WTC11 (cell line): Measurements from ENCODE around the gene SPACDR. TPM values are rescaled to one million over a fixed set of nuclear protein-coding genes. Genes with fewer than 3 reads are reported as not detected.
A peak's percentile ranks its signal among the peaks of the same experiment; 100 is the strongest.

Experiments used
- ATAC-seq: fragments of 200-7000 bp; cut with Tn5 transposase; 2 replicates; pipeline ENCODE4 v1.10.0; 2021; ENCODE audit warnings: mild to moderate bottlenecking, moderate library complexity
- Bru-seq: library from RNA; stranded (reverse); fragments of 400-500 nt; gene quantifications from one replicate; lab custom pipeline; 2021; lab: Mats Ljungman, UMichigan
- CTCF ChIA-PET: fragments of 300-600 bp; sonication (Branson Sonifier 250); formaldehyde crosslinking; loops from one replicate; lab custom pipeline; 2021; ENCODE audit warnings: antibody characterized with exemption; lab: Charles Lee
- POLR2A ChIA-PET: fragments of 350-600 bp; sonication (Branson Sonifier 250); formaldehyde crosslinking; loops from one replicate; lab custom pipeline; 2021; ENCODE audit warnings: antibody characterized with exemption; lab: Charles Lee
- DNase-seq: peaks from one replicate; pipeline ENCODE4 v3.0.0; 2021; ENCODE audit warnings: low spot score
- H3K27ac Mint-ChIP-seq: 2 replicates; pipeline ENCODE4 v1.8.0; 2021; ENCODE audit warnings: mixed read lengths
- H3K27me3 Mint-ChIP-seq: 2 replicates; pipeline ENCODE4 v1.8.0; 2021; ENCODE audit warnings: low read depth, mild to moderate bottlenecking, moderate library complexity, mixed read lengths
- H3K36me3 Mint-ChIP-seq: 2 replicates; pipeline ENCODE4 v1.8.0; 2021; ENCODE audit warnings: mixed read lengths
- H3K4me1 Mint-ChIP-seq: 2 replicates; pipeline ENCODE4 v1.8.0; 2022; ENCODE audit warnings: mixed read lengths
- H3K4me3 Mint-ChIP-seq: 2 replicates; pipeline ENCODE4 v1.8.0; 2021; ENCODE audit warnings: mild to moderate bottlenecking, moderate library complexity, mixed read lengths
- H3K9me3 Mint-ChIP-seq: 2 replicates; pipeline ENCODE4 v1.8.0; 2021; ENCODE audit warnings: mixed read lengths
- AR ChIP-seq: fragments of 250-450 bp; sonication (Bioruptor Pico); IDR thresholded peaks from 2 replicates; pipeline ENCODE4 v1.9.0; 2021; ENCODE audit warnings: mild to moderate bottlenecking
- ATF1 ChIP-seq: sonication (generic); formaldehyde crosslinking; IDR thresholded peaks from 2 replicates; pipeline ENCODE4 v1.8.1; 2023; ENCODE audit warnings: mild to moderate bottlenecking, moderate library complexity, missing genetic modification reagents
- CREM ChIP-seq: sonication (generic); formaldehyde crosslinking; IDR thresholded peaks from 2 replicates; pipeline ENCODE4 v1.8.1; 2022; ENCODE audit warnings: mild to moderate bottlenecking, missing genetic modification reagents, moderate library complexity
- ELF4 ChIP-seq: sonication (generic); formaldehyde crosslinking; IDR thresholded peaks from 2 replicates; pipeline ENCODE4 v1.8.1; 2022; ENCODE audit warnings: low read depth, mild to moderate bottlenecking, moderate library complexity, missing genetic modification reagents
- ETV6 ChIP-seq: sonication (generic); formaldehyde crosslinking; IDR thresholded peaks from 2 replicates; pipeline ENCODE4 v1.8.1; 2022; ENCODE audit warnings: mild to moderate bottlenecking, missing genetic modification reagents
- FOXP1 ChIP-seq: sonication (generic); formaldehyde crosslinking; IDR thresholded peaks from 2 replicates; pipeline ENCODE4 v1.8.0; 2022; ENCODE audit warnings: missing genetic modification reagents, mild to moderate bottlenecking, moderate library complexity, borderline replicate concordance
- HMGA2 ChIP-seq: fragments of 250-450 bp; sonication (Bioruptor Pico); IDR thresholded peaks from 2 replicates; pipeline ENCODE4 v1.4.0; 2021; ENCODE audit warnings: mild to moderate bottlenecking, moderate library complexity
- JAZF1 ChIP-seq: fragments of 250-450 bp; sonication (Bioruptor Pico); IDR thresholded peaks from 2 replicates; pipeline ENCODE4 v1.9.0; 2021; ENCODE audit warnings: moderate library complexity, mild to moderate bottlenecking, inconsistent platforms
- RELA ChIP-seq: sonication (generic); formaldehyde crosslinking; IDR thresholded peaks from 2 replicates; pipeline ENCODE4 v1.8.1; 2022; ENCODE audit warnings: missing genetic modification reagents, mild to moderate bottlenecking, borderline replicate concordance
- SMAD3 ChIP-seq: sonication (generic); formaldehyde crosslinking; IDR thresholded peaks from 2 replicates; pipeline ENCODE4 v1.8.0; 2022; ENCODE audit warnings: missing genetic modification reagents, mild to moderate bottlenecking, borderline replicate concordance
- SMAD4 ChIP-seq: sonication (generic); formaldehyde crosslinking; IDR thresholded peaks from 2 replicates; pipeline ENCODE4 v1.8.0; 2022; ENCODE audit warnings: mild to moderate bottlenecking, missing genetic modification reagents
- SOX15 ChIP-seq: fragments of 250-450 bp; sonication (Bioruptor Pico); IDR thresholded peaks from 2 replicates; pipeline ENCODE4 v1.9.0; 2021; ENCODE audit warnings: mild to moderate bottlenecking
- USF2 ChIP-seq: sonication (generic); formaldehyde crosslinking; IDR thresholded peaks from 2 replicates; pipeline ENCODE4 v1.8.1; 2023; ENCODE audit warnings: mild to moderate bottlenecking, missing genetic modification reagents, moderate library complexity
- ZNF138 ChIP-seq: sonication (generic); formaldehyde crosslinking; conservative IDR thresholded peaks from 2 replicates; pipeline ENCODE4 v1.8.1; 2022; ENCODE audit warnings: mild to moderate bottlenecking, moderate library complexity, missing genetic modification reagents
- ZNF263 ChIP-seq: sonication (generic); formaldehyde crosslinking; IDR thresholded peaks from 2 replicates; pipeline ENCODE4 v1.8.1; 2022; ENCODE audit warnings: low read depth, mild to moderate bottlenecking, moderate library complexity, missing genetic modification reagents
- ZNF317 ChIP-seq: sonication (generic); formaldehyde crosslinking; IDR thresholded peaks from 2 replicates; pipeline ENCODE4 v1.8.1; 2023; ENCODE audit warnings: low read depth, mild to moderate bottlenecking, moderate library complexity, missing genetic modification reagents, borderline replicate concordance
- ZNF396 ChIP-seq: fragments of 250-450 bp; sonication (Bioruptor Pico); IDR thresholded peaks from 2 replicates; pipeline ENCODE4 v1.8.0; 2021; ENCODE audit warnings: mild to moderate bottlenecking, moderate library complexity, borderline replicate concordance
- ZNF423 ChIP-seq: fragments of 250-450 bp; sonication (Bioruptor Pico); IDR thresholded peaks from 2 replicates; pipeline ENCODE4 v2.1.2; 2022; ENCODE audit warnings: mild to moderate bottlenecking, moderate library complexity
- ZSCAN18 ChIP-seq: fragments of 250-450 bp; sonication (Bioruptor Pico); IDR thresholded peaks from 2 replicates; pipeline ENCODE4 v2.1.2; 2022; ENCODE audit warnings: mild to moderate bottlenecking, moderate library complexity
- long read RNA-seq, 3 experiments: library from RNA in 1 of 3; library from capped mRNA in 1 of 3; library from polyadenylated mRNA in 1 of 3; unstranded in 2 of 3; stranded (forward) in 1 of 3; transcript quantifications; one replicate each; pipeline ENCODE4 v2.0.0, GENCODE V29; 2021
- total RNA-seq: library from RNA; stranded (reverse); gene quantifications from 3 replicates; pipeline ENCODE4 v1.2.3, GENCODE V29; 2021
- TF ChIP-seq, protein P1 (sequence below): sonication (generic); formaldehyde crosslinking; IDR thresholded peaks from 2 replicates; pipeline ENCODE4 v1.8.1; 2022; ENCODE audit warnings: missing genetic modification reagents, borderline replicate concordance
- TF ChIP-seq, protein P2 (sequence below): sonication (generic); formaldehyde crosslinking; IDR thresholded peaks from 2 replicates; pipeline ENCODE4 v1.8.1; 2022; ENCODE audit warnings: low read depth, missing genetic modification reagents, borderline replicate concordance
- TF ChIP-seq, protein P3 (sequence below): fragments of 200-600 bp; IDR thresholded peaks from 2 replicates; pipeline ENCODE4 v1.8.0; 2022; ENCODE audit warnings: antibody characterized with exemption
- TF ChIP-seq, protein P4 (sequence below): sonication (generic); formaldehyde crosslinking; IDR thresholded peaks from 2 replicates; pipeline ENCODE4 v1.8.1; 2023; ENCODE audit warnings: mild to moderate bottlenecking, missing genetic modification reagents

SPACDR gene
- total RNA-seq (0.33 to 0.48 TPM (median 0.39 TPM) in 3 replicates), Bru-seq, nascent RNA (percentile 14 among the genes with signal in this experiment)
- long read RNA-seq, experiment 1, result 0 reads
- long read RNA-seq, experiment 2, result 0 reads
- long read RNA-seq, experiment 3, result 0 reads

DNA sequence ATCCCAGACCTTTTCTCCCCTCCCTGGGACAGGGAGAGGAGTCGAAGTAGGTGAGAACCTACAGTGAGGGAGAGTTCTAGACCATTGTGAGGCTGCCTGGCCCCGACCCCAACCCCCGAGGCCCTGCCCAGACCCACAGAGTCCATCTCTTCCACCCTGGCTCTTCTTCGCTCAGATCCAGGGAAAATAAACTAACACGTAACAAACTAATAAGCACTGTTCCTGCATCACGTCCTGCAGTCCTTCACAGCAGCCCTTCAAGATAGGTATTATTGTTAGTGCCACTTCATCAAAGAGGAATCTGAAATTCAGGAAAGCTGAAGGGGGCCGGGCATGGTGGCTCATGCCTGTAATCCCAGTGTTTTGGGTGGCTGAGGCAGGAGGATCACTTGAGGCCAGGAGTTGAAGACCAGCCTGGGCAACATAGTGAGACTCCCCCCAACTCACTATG is at the start of gene SPACDR:
SPACDR (minus strand) TSS at position 51 of the 451 bp plus-strand sequence. CDS start 235 bp downstream, outside the sequence.
- Mint-ChIP-seq H3K4me3 (no peak within 1 kb of the TSS), H3K27ac (peak within 1 kb of the TSS; percentile 53; the same call in 1 of the 2 replicates), H3K9me3 (no peaks in the 10 kb centered on the region), H3K36me3 (no peaks in the 10 kb centered on the region), H3K4me1 (no peaks in the 10 kb centered on the region), H3K27me3 (no peaks in the 10 kb centered on the region; the same call in none of the 2 replicates)
- ATAC-seq, result no peak
- CTCF ChIA-PET, result interaction anchor here (0.8 to 7.9 kb wide), 9 partner anchors 9 to 149 kb away, joined by 3 to 56 read pairs (median 8); partner anchors contain the start of genes AGFG2, MOSPD3 and TSC22D4
- TF ChIP-seq, protein P1, sequence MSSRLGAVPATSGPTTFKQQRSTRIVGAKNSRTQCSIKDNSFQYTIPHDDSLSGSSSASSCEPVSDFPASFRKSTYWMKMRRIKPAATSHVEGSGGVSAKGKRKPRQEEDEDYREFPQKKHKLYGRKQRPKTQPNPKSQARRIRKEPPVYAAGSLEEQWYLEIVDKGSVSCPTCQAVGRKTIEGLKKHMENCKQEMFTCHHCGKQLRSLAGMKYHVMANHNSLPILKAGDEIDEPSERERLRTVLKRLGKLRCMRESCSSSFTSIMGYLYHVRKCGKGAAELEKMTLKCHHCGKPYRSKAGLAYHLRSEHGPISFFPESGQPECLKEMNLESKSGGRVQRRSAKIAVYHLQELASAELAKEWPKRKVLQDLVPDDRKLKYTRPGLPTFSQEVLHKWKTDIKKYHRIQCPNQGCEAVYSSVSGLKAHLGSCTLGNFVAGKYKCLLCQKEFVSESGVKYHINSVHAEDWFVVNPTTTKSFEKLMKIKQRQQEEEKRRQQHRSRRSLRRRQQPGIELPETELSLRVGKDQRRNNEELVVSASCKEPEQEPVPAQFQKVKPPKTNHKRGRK (CRISPR knock-in tag), result no peak
- no peak for TF ChIP-seq ATF1 (CRISPR knock-in tag)
- no peak for TF ChIP-seq ZNF423 (CRISPR knock-in tag)
- no peak for TF ChIP-seq ZNF263
- TF ChIP-seq AR (CRISPR knock-in tag), result no peak
- TF ChIP-seq ZNF317, result no peak
- no peak for TF ChIP-seq ELF4
- TF ChIP-seq SOX15, result no peak
- no peak for TF ChIP-seq ZSCAN18 (CRISPR knock-in tag)
- no peak for TF ChIP-seq JAZF1 (CRISPR knock-in tag)
- no peak for TF ChIP-seq FOXP1 (CRISPR knock-in tag)
- no peak for TF ChIP-seq ETV6
- POLR2A ChIA-PET, result no interaction called here
- no peak for DNase-seq

GRCh38 chr7:100513212-100513810 is 49.3 kb upstream of the SPACDR start:
- no peaks in the 10 kb centered on the region for H3K9me3 Mint-ChIP-seq
- DNase-seq (no peak), ATAC-seq (no peak)
- H3K27me3 Mint-ChIP-seq, result no peaks in the 10 kb centered on the region; the same call in 1 of the 2 replicates
- H3K4me3 Mint-ChIP-seq, result no peak overlapping the region
- H3K4me1 Mint-ChIP-seq, result 0 out of 2 replicates have a peak, but pooled peaks cover 2% of the 10 kb centered on the region
- ChIA-PET CTCF (interaction anchor here (1.0 kb wide), 1 partner anchor 47 kb away, joined by 5 read pairs; no protein-coding TSS in a partner anchor), POLR2A (interaction anchor here (1.2 kb wide), 1 partner anchor 35 kb away, joined by 7 read pairs; the partner anchor contains the start of gene TSC22D4)
- no peaks in the 10 kb centered on the region for H3K36me3 Mint-ChIP-seq
- no peak overlapping the region for H3K27ac Mint-ChIP-seq
- no peak for TF ChIP-seq ZNF423 (CRISPR knock-in tag)
- TF ChIP-seq SMAD4, result no peak
- TF ChIP-seq HMGA2 (CRISPR knock-in tag), result no peak
- TF ChIP-seq RELA (CRISPR knock-in tag), result no peak
- no peak for TF ChIP-seq USF2 (CRISPR knock-in tag)
- TF ChIP-seq ZNF396, result no peak
- TF ChIP-seq, protein P2, sequence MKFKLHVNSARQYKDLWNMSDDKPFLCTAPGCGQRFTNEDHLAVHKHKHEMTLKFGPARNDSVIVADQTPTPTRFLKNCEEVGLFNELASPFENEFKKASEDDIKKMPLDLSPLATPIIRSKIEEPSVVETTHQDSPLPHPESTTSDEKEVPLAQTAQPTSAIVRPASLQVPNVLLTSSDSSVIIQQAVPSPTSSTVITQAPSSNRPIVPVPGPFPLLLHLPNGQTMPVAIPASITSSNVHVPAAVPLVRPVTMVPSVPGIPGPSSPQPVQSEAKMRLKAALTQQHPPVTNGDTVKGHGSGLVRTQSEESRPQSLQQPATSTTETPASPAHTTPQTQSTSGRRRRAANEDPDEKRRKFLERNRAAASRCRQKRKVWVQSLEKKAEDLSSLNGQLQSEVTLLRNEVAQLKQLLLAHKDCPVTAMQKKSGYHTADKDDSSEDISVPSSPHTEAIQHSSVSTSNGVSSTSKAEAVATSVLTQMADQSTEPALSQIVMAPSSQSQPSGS (CRISPR knock-in tag), result no peak
- TF ChIP-seq CREM (CRISPR knock-in tag), result no peak
- TF ChIP-seq, protein P3, sequence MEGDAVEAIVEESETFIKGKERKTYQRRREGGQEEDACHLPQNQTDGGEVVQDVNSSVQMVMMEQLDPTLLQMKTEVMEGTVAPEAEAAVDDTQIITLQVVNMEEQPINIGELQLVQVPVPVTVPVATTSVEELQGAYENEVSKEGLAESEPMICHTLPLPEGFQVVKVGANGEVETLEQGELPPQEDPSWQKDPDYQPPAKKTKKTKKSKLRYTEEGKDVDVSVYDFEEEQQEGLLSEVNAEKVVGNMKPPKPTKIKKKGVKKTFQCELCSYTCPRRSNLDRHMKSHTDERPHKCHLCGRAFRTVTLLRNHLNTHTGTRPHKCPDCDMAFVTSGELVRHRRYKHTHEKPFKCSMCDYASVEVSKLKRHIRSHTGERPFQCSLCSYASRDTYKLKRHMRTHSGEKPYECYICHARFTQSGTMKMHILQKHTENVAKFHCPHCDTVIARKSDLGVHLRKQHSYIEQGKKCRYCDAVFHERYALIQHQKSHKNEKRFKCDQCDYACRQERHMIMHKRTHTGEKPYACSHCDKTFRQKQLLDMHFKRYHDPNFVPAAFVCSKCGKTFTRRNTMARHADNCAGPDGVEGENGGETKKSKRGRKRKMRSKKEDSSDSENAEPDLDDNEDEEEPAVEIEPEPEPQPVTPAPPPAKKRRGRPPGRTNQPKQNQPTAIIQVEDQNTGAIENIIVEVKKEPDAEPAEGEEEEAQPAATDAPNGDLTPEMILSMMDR, result no peak
- TF ChIP-seq ZNF138 (CRISPR knock-in tag), result no peak
- TF ChIP-seq SMAD3 (CRISPR knock-in tag), result no peak
- TF ChIP-seq, protein P4, sequence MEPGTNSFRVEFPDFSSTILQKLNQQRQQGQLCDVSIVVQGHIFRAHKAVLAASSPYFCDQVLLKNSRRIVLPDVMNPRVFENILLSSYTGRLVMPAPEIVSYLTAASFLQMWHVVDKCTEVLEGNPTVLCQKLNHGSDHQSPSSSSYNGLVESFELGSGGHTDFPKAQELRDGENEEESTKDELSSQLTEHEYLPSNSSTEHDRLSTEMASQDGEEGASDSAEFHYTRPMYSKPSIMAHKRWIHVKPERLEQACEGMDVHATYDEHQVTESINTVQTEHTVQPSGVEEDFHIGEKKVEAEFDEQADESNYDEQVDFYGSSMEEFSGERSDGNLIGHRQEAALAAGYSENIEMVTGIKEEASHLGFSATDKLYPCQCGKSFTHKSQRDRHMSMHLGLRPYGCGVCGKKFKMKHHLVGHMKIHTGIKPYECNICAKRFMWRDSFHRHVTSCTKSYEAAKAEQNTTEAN (CRISPR knock-in tag), result no peak
